Mesenteric fat pad (tissue), 1 donor: ENCODE measurements around the gene OR51V1. TPM values are rescaled to one million over a fixed set of nuclear protein-coding genes. Genes with fewer than 3 reads are reported as not detected.
"Not testable (repeated sequence)": the region's sequence is repeated elsewhere in the genome, so short reads cannot be mapped to it uniquely, and the experiment has no call there.

Source experiments
- DNase-seq: peaks from one replicate; pipeline ENCODE4 v3.0.0-alpha.2; 2020; ENCODE audit warnings: low spot score
- long read RNA-seq: library from polyadenylated mRNA; unstranded; transcript quantifications from one replicate; pipeline ENCODE4 v2.0.0, GENCODE V29; 2020
- total RNA-seq: library from RNA; stranded (reverse); fragmentation: NEBNext Ultra II Directional; extraction: Animal tissue kit (Norgen Biotek cat#: 25700); gene quantifications from one replicate; pipeline ENCODE4 v1.2.1, GENCODE V29; 2021
- donor health status: DM: yes; HTN: yes; CAD: no.

Gene OR51V1
- not detected for total RNA-seq
- long read RNA-seq = 0 reads

DNA sequence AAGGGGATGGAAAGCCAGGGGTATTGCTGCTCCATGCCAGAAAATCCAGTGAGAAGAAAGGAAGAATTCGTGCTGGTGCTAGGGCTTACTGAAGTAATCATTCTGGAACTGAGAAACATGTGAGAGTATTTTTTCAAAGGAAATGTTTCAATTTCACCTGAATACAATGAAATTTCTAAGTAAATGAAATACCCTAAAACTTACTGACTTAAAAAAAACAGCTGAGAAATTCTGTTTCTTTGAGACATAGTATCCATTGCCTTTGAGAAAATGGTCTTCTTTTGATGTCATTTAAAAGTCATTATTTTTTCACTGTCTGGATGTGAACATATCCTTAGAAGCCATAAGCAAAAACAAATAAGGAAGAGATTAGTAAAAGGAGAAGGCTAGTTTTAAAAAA, at the start of gene OR51V1:
OR51V1 (minus strand) TSS at position 101 of the 400 bp plus-strand sequence; CDS start at position 101, 0 bp downstream.
- no peak for DNase-seq

DNA sequence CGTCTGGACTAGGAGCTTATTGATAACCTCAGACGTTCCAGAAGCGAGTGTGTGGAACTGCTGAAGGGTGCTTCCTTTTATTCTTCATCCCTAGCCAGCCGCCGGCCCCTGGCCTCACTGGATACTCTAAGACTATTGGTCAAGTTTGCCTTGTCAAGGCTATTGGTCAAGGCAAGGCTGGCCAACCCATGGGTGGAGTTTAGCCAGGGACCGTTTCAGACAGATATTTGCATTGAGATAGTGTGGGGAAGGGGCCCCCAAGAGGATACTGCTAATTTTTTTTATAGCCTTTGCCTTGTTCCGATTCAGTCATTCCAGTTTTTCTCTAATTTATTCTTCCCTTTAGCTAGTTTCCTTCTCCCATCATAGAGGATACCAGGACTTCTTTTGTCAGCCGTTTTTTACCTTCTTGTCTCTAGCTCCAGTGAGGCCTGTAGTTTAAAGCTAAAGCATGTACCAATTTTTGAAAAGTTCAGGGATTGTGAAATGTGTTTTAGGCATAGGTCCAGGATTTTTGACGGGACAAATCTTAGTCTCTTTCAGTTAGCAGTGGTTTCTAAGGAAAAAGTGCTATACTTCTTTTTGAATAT, 49.4 kb upstream of the OR51V1 start, which contains the start of gene HBG1:
HBG1 (minus strand) TSS at position 51 of the 590 bp plus-strand sequence. CDS start 53 bp downstream, outside the sequence.
- not testable (repeated sequence) for DNase-seq

DNA sequence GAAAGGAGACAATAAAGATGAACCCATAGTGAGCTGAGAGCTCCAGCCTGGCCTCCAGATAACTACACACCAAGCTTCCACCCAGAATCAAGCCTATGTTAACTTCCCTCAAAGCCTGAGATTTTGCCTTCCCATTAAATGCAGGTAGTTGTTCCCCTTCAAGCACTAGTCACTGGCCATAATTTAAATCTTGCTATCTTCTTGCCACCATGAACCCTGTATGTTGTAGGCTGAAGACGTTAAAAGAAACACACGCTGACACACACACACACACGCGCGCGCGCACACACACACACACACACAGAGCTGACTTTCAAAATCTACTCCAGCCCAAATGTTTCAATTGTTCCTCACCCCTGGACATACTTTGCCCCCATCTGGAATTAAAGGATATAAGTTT, 48.0 kb upstream of the OR51V1 start:
- not testable (repeated sequence) for DNase-seq

DNA sequence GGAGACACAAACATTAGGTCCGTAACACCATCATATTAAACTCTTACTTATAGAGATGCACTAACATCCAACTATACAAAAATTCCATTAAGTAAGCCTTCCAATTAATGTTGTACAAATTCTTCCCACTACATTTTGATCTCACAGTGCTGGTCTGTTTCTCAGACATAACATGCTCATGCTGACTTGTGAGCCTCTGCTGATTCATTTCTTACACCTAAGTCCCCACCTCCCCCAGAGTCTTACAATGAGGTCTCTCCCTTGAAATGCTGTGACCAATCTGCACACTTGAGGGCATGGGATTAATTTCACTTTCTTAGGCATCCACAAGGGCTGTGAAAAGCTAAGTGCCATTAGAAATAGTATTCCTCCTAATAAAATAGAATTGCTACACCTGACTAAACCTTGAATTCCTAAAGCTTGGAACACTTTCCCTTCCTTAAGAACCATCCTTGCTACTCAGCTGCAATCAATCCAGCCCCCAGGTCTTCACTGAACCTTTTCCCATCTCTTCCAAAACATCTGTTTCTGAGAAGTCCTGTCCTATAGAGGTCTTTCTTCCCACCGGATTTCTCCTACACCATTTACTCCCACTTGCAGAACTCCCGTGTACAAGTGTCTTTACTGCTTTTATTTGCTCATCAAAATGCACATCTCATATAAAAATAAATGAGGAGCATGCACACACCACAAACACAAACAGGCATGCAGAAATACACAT, 47.1 kb upstream of the OR51V1 start:
- DNase-seq = no peak

GRCh38 chr11:5246772-5247471, 46.4 kb upstream of the OR51V1 start:
- DNase-seq = no peak

DNA sequence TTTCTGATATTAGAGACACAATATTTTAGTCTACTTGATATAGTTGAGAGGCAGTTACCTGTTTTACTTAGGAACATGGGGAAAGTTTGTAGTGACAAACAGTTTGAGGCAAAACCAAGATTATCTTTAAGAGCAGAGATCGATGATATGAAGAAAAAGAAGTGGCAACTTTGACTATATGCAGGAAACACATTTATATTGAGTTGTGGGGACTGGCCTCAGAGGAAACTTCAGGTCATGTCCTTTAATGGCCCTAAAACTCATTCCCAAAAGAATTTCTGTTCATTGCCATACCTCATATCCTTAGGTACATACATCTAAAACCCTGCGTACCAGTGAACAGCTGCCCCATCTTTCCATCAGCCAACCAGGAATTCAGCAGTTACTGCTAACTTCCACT, 44.7 kb upstream of the OR51V1 start:
- no peak for DNase-seq

GRCh38 chr11:5243816-5244180, 43.3 kb upstream of the OR51V1 start:
- no peak for DNase-seq

DNA sequence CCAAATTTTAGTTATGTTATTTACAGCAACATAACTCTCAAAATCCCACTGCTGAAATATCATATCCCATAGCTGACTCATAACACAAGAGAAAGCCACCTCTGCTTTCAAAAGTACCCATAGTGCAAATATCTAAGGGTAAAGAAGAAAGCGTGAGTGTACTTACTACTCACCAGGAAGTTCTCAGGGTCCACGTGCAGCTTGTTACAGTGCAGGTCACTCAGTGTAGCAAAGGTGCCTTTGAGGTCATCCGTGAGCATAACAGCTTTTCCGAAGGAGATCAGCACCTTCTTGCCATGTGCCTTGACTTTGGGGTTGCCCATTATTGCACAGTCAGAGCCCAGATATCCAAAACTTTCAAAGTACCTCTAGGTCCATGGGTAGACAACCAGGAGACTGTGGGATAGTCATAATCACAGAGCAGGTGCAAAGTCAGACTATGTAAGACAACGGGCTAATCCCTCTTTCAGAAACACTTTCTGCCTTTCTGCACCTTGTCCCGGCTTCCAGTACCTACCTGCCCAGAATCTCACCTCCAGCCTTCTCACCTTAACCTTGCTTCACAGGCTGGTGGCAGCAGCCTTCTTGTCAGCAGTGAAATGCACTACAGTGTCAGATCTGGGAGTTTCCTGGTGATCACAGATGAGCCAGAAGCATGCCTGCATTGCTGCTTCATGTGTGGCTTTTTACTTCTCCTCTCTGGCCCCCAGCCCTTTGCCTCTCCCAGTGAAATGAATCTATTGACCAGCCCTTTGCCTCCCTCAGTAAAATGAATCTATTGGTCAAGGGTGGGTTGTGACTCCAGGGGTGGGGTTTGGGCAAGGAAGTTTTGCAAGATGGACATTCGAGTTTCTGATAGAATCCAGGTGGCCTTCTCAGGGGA, 42.7 kb upstream of the OR51V1 start:
- DNase-seq = no peak

- DNase-seq = no peak
Observed at GRCh38 chr11:5242208-5242607, 41.7 kb upstream of the OR51V1 start.

DNA sequence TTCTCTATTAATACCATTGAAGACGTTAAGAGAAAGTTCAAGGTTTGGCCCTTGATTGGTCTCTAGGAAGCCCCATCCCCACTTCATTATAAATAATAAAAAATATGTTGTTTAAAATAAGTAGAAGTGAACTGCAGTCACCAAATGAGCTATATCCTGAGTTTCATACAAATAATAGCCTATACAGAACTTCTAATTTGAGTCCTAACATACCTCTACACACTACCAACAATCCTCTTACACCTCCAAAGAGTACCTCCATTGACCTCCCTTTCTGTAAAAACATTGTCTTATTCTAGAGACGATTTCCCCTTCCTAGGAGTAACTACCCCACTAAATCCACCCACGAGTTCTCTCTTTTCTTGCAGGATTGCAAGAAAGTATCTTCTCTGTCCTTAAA, 41.0 kb upstream of the OR51V1 start:
- no peak for DNase-seq

DNA sequence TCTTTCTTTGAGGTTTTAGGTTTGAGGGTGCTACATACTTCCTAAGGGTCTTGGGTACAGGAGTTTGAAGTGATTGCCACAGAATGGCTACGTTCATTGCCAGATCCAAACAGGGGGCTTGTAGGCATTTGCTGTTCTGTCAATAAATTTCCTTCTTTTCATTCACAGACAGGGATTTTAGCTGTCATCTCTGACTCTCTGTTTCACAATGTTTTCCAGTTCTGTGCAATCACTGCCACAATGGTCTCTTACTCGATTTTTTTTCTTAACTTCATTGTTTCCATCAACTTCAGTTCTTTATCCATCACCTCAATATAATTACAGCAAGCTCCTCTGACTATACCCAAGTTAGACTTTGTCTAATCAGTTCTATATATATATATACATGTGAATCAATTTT, 40.0 kb upstream of the OR51V1 start:
- DNase-seq = no peak

GRCh38 chr11:5240056-5240455, 39.6 kb upstream of the OR51V1 start:
- DNase-seq = no peak

GRCh38 chr11:5239046-5239445, 38.6 kb upstream of the OR51V1 start:
- DNase-seq = no peak

GRCh38 chr11:5238486-5238885, 38.0 kb upstream of the OR51V1 start:
- no peak for DNase-seq

- DNase-seq = no peak
Observed at GRCh38 chr11:5237420-5237819, 36.9 kb upstream of the OR51V1 start.

DNA sequence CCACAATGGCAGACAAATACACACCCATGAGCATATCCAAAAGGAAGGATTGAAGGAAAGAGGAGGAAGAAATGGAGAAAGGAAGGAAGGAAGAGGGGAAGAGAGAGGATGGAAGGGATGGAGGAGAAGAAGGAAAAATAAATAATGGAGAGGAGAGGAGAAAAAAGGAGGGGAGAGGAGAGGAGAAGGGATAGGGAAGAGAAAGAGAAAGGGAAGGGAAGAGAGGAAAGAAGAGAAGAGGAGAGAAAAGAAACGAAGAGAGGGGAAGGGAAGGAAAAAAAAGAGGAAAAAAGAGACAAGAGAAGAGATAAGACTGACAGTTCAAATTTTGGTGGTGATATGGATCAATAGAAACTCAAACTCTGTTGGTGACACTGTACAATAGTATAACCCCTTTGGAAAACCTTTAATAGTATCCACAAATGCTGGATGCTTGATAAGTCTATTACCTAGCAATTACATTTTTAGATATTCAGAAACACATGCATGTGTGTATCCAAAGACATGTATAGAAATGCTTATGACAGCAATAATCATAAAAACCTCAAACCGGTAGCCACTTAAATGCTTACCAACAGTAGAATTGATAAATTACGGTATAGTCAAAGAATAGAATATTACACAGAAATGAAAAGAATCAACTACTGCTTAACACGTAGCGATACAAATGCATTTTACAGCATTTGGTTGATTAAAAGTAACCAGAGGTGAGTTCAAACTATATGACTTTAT, 35.0 kb upstream of the OR51V1 start:
- DNase-seq = no peak

- no peak for DNase-seq
Observed at GRCh38 chr11:5234381-5234834, 33.9 kb upstream of the OR51V1 start, which contains the start of gene HBD. TSS of gene HBD (minus strand) at chr11:5234483. CDS start at chr11:5234433, 50 bp downstream.

- DNase-seq = no peak
Observed at GRCh38 chr11:5233307-5233706, 32.8 kb upstream of the OR51V1 start.

DNA sequence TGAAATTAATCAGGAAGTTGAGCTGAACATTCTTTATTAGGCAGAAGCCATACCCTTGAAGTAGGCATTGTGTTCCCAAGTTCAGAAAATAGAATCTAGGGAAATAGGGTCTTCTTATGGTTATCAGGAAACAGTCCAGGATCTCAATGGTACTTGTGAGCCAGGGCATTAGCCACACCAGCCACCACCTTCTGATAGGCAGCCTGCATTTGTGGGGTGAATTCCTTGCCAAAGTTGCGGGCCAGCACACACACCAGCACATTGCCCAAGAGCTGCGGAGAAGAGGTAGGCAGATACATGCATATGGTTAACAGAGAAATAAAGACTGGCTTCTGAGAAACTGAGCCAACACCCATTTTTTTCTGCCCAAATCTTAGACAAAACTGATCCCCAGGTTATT, 32.3 kb upstream of the OR51V1 start:
- no peak for DNase-seq

DNA sequence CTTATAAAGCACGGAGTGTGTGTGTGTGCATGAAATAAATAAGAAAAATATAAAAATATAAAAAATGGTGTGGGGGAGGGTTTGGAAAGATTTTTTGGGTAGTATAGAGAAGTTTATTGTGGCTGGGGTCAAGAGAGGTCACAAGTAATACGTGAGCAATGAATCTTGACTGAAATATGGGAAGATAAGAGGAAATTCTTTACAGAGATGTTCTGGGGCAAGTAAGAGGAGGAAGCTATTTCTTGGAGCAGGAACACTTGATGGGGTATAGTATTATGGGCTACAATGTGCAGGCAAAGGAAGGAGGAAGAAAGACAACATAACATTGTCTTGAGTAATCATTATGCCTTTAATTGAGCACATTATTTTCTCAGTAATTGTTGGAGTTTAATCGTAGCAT, 31.7 kb upstream of the OR51V1 start:
- DNase-seq = no peak
